ENCODE measurements around the gene TMPRSS11D. TPM values are rescaled to one million over a fixed set of nuclear protein-coding genes. Genes with fewer than 3 reads are reported as not detected.

Gene TMPRSS11D
- total and polyA plus RNA-seq, 2 of the 8 experiments (the other 6 are each of a cell fraction or from before 2014, with no cell fraction given): not detected

DNA sequence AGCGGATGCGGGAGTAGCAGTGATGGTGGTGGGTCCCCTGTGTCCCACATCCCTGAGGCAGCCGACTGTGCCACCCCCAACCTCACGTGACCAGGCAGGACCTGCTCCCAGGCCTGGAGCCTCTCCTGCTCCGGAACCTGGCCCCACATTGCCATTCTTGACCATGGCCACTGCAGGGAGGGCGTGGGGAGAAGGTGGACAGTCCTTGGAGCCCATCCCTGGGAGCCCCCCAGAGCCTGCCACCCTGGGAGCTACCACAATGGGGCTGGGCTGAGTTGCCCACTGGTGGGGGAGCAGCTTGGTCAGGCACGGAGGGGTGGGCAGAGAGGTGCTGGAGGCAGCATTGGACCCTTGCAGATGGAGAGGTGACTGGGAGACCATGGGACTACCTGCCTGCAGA, 42.7 kb upstream of the TMPRSS11D start:
- Histone ChIP-seq H2BK5ac (ENCODE audit: low read depth, low read length) (no peak overlapping the region), H4K8ac (ENCODE audit: extremely low read depth, insufficient read depth, low read length) (no peak overlapping the region), H3K4me2 (ENCODE audit: insufficient read depth in 1 of 2, low read depth in 2 of 2, low read length in 2 of 2) (no peak overlapping the region), H3K27me3 (replicated peaks in 1 of 4; ENCODE audit: control insufficient read depth in 3 of 4, extremely low read depth in 1 of 4, insufficient read depth in 3 of 4, low read length in 3 of 4) (no peaks in the 10 kb centered on the region), H3K23ac (ENCODE audit: insufficient read length) (no peak overlapping the region), H2BK120ac (replicated peaks; ENCODE audit: low read depth, low read length) (no peak overlapping the region), H4K20me1 (replicated peaks in 1 of 2; ENCODE audit: control insufficient read depth in 1 of 2, insufficient read depth in 2 of 2, low read length in 2 of 2) (no peaks in the 10 kb centered on the region), H3K79me2 (ENCODE audit: control insufficient read depth in 1 of 2, insufficient read depth in 2 of 2, low read length in 2 of 2) (no peaks in the 10 kb centered on the region), H3K14ac (ENCODE audit: insufficient read length) (no peak overlapping the region), H4K5ac (ENCODE audit: insufficient read length, low read depth, low read length) (no peak overlapping the region), H3K23me2 (ENCODE audit: low read depth, low read length) (no peaks in the 10 kb centered on the region), H2AK5ac (ENCODE audit: low read depth, low read length) (no peak overlapping the region), H4K91ac (replicated peaks; ENCODE audit: insufficient read length, low read length) (no peak overlapping the region), H3K79me1 (ENCODE audit: low read depth, low read length) (no peaks in the 10 kb centered on the region), H3K4me1 (replicated peaks in 1 of 4; ENCODE audit: control insufficient read depth in 3 of 4, insufficient read depth in 4 of 4, low read length in 3 of 4) (no peaks in the 10 kb centered on the region), H3K9me3 (ENCODE audit: insufficient read depth in 2 of 2, low read depth in 1 of 2, low read length in 1 of 2) (no peaks in the 10 kb centered on the region), H3K36me3 (ENCODE audit: control insufficient read depth in 2 of 4, insufficient read depth in 4 of 4, low read length in 3 of 4) (no peaks in the 10 kb centered on the region), H3K18ac (ENCODE audit: extremely low read depth, low read length) (no peak overlapping the region), H2BK20ac (ENCODE audit: low read length) (no peak overlapping the region), H2BK15ac (ENCODE audit: low read length) (no peak overlapping the region), H3K4ac (replicated peaks; ENCODE audit: insufficient read length, low read depth, low read length) (no peak overlapping the region), H3K27ac (ENCODE audit: low read depth, low read length) (no peak overlapping the region), H3K4me3 (ENCODE audit: extremely low read depth in 1 of 4, insufficient read depth in 2 of 4, low read depth in 3 of 4, low read length in 4 of 4) (no peak overlapping the region), H3K9ac (replicated peaks in 1 of 4; ENCODE audit: extremely low read depth in 1 of 4, low read depth in 3 of 4, low read length in 3 of 4) (no peak overlapping the region), H2AFZ (ENCODE audit: low read length) (no peak overlapping the region), H2BK12ac (ENCODE audit: low read depth, low read length) (no peak overlapping the region), H3K56ac (replicated peaks; ENCODE audit: insufficient read length, low read depth, low read length) (no peak overlapping the region)
- DNase-seq (ENCODE audit: low read depth in 1 of 2, low spot score in 2 of 2): no peak
- ChIA-PET CTCF (ENCODE audit: partially characterized antibody) (interaction anchor here (0.6 to 5.8 kb wide), 5 partner anchors 7 to 249 kb away, joined by 3 to 40 read pairs (median 5); no protein-coding TSS in a partner anchor), POLR2A (ENCODE audit: partially characterized antibody) (no interaction called here)
- FAIRE-seq: no peak
- 87% methylated on average over 7 of the region's 7 CpGs; no CpG with 5 or more reads in 1 of the 2 experiments for WGBS, 2 experiments (ENCODE audit: extremely low coverage in 1 of 2, insufficient coverage in 1 of 2, insufficient read length in 1 of 2, insufficient replicate concordance in 2 of 2, low coverage in 1 of 2, low lambda C conversion rate in 2 of 2, missing lambda C conversion rate in 1 of 2)
- TF ChIP-seq GTF2F1 (IDR thresholded peaks at IDR 0.05; ENCODE audit: borderline replicate concordance, low read depth, low read length) (no peak), TBP (IDR thresholded peaks at IDR 0.05; ENCODE audit: low read depth, low read length) (no peak), TCF12 (IDR thresholded peaks at IDR 0.05; ENCODE audit: low read depth, low read length) (no peak), EGR1 (IDR thresholded peaks at IDR 0.05; ENCODE audit: borderline replicate concordance, low read depth, low read length) (no peak)
- TF ChIP-seq, protein P1, sequence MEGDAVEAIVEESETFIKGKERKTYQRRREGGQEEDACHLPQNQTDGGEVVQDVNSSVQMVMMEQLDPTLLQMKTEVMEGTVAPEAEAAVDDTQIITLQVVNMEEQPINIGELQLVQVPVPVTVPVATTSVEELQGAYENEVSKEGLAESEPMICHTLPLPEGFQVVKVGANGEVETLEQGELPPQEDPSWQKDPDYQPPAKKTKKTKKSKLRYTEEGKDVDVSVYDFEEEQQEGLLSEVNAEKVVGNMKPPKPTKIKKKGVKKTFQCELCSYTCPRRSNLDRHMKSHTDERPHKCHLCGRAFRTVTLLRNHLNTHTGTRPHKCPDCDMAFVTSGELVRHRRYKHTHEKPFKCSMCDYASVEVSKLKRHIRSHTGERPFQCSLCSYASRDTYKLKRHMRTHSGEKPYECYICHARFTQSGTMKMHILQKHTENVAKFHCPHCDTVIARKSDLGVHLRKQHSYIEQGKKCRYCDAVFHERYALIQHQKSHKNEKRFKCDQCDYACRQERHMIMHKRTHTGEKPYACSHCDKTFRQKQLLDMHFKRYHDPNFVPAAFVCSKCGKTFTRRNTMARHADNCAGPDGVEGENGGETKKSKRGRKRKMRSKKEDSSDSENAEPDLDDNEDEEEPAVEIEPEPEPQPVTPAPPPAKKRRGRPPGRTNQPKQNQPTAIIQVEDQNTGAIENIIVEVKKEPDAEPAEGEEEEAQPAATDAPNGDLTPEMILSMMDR (IDR thresholded peaks at IDR 0.05; ENCODE audit: control extremely low read depth in 1 of 3, insufficient read depth in 1 of 3, low read depth in 1 of 3, low read length in 3 of 3): no peak
